ENCODE data around the gene NLRC5.

DNA sequence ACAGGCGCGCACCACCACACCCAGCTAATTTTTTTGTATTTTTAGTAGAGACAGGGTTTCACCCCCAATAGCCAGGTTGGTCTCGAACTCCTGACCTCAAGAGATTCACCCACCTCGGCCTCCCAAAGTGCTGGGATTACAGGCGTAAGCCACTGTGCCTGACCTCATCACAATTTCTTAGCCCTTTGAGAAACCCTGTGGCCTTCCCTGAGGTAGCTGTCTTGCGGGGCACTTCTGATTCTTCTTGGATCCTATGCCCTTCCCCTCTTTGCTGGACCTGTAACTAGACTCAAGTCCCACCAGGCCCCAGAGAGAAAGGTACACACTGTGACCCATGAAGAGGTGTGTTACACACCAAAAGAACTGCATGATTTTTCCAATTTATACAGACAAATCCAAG is 41.1 kb upstream of the NLRC5 start:
- TF ChIP-seq, protein P1, sequence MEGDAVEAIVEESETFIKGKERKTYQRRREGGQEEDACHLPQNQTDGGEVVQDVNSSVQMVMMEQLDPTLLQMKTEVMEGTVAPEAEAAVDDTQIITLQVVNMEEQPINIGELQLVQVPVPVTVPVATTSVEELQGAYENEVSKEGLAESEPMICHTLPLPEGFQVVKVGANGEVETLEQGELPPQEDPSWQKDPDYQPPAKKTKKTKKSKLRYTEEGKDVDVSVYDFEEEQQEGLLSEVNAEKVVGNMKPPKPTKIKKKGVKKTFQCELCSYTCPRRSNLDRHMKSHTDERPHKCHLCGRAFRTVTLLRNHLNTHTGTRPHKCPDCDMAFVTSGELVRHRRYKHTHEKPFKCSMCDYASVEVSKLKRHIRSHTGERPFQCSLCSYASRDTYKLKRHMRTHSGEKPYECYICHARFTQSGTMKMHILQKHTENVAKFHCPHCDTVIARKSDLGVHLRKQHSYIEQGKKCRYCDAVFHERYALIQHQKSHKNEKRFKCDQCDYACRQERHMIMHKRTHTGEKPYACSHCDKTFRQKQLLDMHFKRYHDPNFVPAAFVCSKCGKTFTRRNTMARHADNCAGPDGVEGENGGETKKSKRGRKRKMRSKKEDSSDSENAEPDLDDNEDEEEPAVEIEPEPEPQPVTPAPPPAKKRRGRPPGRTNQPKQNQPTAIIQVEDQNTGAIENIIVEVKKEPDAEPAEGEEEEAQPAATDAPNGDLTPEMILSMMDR (conservative IDR thresholded peaks at IDR 0.05; ENCODE audit: low read length), result no peak
- TF ChIP-seq EZH2phosphoT487 (IDR thresholded peaks at IDR 0.05; ENCODE audit: borderline replicate concordance, low read depth, low read length), result no peak
